Astrocyte (in vitro differentiated cells and primary cell): ENCODE results near the gene LHFPL2.

ENCODE experiments used
- CTCF ChIP-seq: IDR thresholded peaks from 2 replicates; pipeline ENCODE4 v1.5.1; 2011; ENCODE audit warnings: low read depth, mild to moderate bottlenecking, inconsistent platforms, low read length, moderate library complexity; ENCODE audit not compliant: insufficient read depth
- EZH2 ChIP-seq: IDR thresholded peaks from 2 replicates; pipeline ENCODE4 v1.6.1; 2012; ENCODE audit warnings: mild to moderate bottlenecking, low read length, inconsistent platforms; ENCODE audit not compliant: insufficient read depth

DNA sequence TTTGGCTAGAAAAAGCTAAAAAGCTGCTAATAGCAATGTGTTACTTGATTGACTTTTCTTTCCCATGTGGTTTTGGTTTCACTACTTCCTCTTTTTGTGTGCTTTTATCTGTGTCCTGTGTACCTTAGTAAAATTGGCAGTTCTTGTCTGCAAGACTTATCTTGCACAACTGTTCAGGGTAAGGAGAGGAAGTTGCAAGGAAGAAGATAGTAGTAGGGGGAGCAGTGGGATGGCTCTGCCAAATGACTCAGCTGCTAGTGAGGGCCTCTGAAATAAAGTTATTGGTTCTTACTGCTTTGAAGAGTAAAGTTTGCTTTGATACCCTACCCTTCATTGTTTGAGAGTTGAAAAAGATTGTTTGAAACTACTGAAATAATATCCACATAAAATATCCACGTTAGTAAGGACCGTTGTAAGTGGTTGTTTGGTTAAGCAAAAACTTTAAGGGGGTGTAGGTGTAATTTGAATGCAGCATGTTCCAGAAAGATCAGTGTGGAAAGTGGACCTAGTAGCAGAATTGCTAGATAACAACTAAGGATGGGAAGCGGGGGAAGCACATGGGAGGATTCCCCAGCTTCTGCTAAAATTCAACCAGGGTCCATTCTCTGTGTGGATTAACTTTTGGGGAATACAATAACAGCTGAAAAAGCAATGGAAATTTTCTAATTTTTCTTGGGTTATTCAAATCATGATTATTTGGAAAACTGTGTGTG lies 164.6 kb downstream of the LHFPL2 start:
- TF ChIP-seq CTCF: no peak
- TF ChIP-seq EZH2: no peak
